ENCODE measurements around the gene PHKB.

The PHKB gene

GRCh38 chr16:47584464-47585225 is 123.5 kb downstream of the PHKB start:
- TF ChIP-seq, protein P1, sequence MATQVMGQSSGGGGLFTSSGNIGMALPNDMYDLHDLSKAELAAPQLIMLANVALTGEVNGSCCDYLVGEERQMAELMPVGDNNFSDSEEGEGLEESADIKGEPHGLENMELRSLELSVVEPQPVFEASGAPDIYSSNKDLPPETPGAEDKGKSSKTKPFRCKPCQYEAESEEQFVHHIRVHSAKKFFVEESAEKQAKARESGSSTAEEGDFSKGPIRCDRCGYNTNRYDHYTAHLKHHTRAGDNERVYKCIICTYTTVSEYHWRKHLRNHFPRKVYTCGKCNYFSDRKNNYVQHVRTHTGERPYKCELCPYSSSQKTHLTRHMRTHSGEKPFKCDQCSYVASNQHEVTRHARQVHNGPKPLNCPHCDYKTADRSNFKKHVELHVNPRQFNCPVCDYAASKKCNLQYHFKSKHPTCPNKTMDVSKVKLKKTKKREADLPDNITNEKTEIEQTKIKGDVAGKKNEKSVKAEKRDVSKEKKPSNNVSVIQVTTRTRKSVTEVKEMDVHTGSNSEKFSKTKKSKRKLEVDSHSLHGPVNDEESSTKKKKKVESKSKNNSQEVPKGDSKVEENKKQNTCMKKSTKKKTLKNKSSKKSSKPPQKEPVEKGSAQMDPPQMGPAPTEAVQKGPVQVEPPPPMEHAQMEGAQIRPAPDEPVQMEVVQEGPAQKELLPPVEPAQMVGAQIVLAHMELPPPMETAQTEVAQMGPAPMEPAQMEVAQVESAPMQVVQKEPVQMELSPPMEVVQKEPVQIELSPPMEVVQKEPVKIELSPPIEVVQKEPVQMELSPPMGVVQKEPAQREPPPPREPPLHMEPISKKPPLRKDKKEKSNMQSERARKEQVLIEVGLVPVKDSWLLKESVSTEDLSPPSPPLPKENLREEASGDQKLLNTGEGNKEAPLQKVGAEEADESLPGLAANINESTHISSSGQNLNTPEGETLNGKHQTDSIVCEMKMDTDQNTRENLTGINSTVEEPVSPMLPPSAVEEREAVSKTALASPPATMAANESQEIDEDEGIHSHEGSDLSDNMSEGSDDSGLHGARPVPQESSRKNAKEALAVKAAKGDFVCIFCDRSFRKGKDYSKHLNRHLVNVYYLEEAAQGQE (IDR thresholded peaks at IDR 0.05; ENCODE audit: insufficient read depth in 1 of 2, low read depth in 2 of 2, low read length in 2 of 2) = no peak
- TF ChIP-seq POLR2AphosphoS5 (IDR thresholded peaks at IDR 0.05; ENCODE audit: low read depth, low read length) (no peak), SIN3A (IDR thresholded peaks at IDR 0.05; ENCODE audit: borderline replicate concordance, insufficient read depth, low read length) (no peak), FOXP2 (optimal IDR thresholded peaks at IDR 0.05; ENCODE audit: borderline replicate concordance, extremely low read depth, extremely low read length, insufficient read depth) (no peak), TAF1 (IDR thresholded peaks at IDR 0.05; ENCODE audit: borderline replicate concordance, insufficient read depth, low read length) (no peak)

DNA sequence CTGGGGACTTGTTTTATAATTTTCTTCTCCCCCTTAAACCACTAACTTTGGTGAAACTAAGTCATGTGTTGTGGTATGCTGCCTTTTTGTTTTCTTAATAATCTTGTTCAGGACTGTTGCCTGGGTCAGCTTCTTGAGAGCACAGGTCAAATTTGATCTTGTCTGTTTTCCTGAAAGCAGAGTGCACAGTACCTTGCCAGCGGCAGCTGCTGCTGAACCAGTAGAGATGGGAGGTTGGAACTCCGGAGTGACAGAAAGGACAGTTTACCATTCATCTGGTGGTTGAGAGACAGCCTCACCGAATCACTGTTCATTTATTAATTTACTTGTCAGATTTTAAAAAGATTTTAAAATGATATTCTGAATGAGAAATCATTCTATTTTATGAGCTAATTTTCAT is 125.0 kb downstream of the PHKB start:
- TF ChIP-seq TAF1 (IDR thresholded peaks at IDR 0.05; ENCODE audit: borderline replicate concordance, insufficient read depth, low read length) = no peak
- TF ChIP-seq, protein P1 (IDR thresholded peaks at IDR 0.05; ENCODE audit: insufficient read depth in 1 of 2, low read depth in 2 of 2, low read length in 2 of 2) = no peak
- TF ChIP-seq POLR2AphosphoS5 (IDR thresholded peaks at IDR 0.05; ENCODE audit: low read depth, low read length) = no peak
- TF ChIP-seq SIN3A (IDR thresholded peaks at IDR 0.05; ENCODE audit: borderline replicate concordance, insufficient read depth, low read length) = no peak
- no peak for TF ChIP-seq FOXP2 (optimal IDR thresholded peaks at IDR 0.05; ENCODE audit: borderline replicate concordance, extremely low read depth, extremely low read length, insufficient read depth)

DNA sequence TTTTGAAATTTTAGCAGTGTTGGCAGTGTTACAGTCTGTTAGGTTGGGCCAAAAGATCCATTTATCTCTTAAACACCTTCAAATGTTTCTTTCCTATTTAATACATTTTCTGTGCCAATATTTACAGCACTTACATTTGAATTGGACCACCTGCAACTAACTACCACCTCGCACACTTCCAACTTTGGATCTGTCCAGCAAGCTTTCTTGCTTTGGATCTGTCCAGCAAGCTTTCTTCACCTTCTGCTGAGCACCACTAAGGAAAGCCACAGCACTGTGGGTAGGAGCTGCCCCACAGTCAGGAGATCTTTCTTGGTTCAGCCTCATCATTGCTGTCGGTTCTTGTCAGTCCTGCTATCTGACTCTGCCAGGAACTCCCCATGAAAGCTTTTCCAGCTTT is 129.3 kb downstream of the PHKB start:
- no peak for TF ChIP-seq TAF1 (IDR thresholded peaks at IDR 0.05; ENCODE audit: borderline replicate concordance, insufficient read depth, low read length)
- no peak for TF ChIP-seq FOXP2 (optimal IDR thresholded peaks at IDR 0.05; ENCODE audit: borderline replicate concordance, extremely low read depth, extremely low read length, insufficient read depth)
- TF ChIP-seq, protein P1 (IDR thresholded peaks at IDR 0.05; ENCODE audit: insufficient read depth in 1 of 2, low read depth in 2 of 2, low read length in 2 of 2) = peak in 1 of 2 experiments; percentile 84; a peak in 2 of 4 replicates

GRCh38 chr16:47592232-47592631 is 131.1 kb downstream of the PHKB start:
- TF ChIP-seq POLR2AphosphoS5 (IDR thresholded peaks at IDR 0.05; ENCODE audit: low read depth, low read length) = no peak
- TF ChIP-seq SIN3A (IDR thresholded peaks at IDR 0.05; ENCODE audit: borderline replicate concordance, insufficient read depth, low read length) = no peak
- TF ChIP-seq, protein P1 (IDR thresholded peaks at IDR 0.05; ENCODE audit: insufficient read depth in 1 of 2, low read depth in 2 of 2, low read length in 2 of 2) = no peak
- no peak for TF ChIP-seq TAF1 (IDR thresholded peaks at IDR 0.05; ENCODE audit: borderline replicate concordance, insufficient read depth, low read length)
- no peak for TF ChIP-seq FOXP2 (optimal IDR thresholded peaks at IDR 0.05; ENCODE audit: borderline replicate concordance, extremely low read depth, extremely low read length, insufficient read depth)

All from PFSK-1 (cell line).